Stimulated activated CD8-positive, alpha-beta memory T cell treated with anti-CD3 and anti-CD28 coated beads, Interleukin-12 subunit alpha, Interleukin-12 subunit beta, amount 100 ng/mL, for 1 hour (primary cell): ENCODE data around the gene TP53TG3C.
"Not testable (repeated sequence)": the region's sequence is repeated elsewhere in the genome, so short reads cannot be mapped to it uniquely, and the experiment has no call there.

ENCODE experiments used
- DNase-seq: peaks from one replicate; pipeline ENCODE4 v3.0.0-alpha.2; 2020; ENCODE audit warnings: low read depth

The TP53TG3C gene

DNA sequence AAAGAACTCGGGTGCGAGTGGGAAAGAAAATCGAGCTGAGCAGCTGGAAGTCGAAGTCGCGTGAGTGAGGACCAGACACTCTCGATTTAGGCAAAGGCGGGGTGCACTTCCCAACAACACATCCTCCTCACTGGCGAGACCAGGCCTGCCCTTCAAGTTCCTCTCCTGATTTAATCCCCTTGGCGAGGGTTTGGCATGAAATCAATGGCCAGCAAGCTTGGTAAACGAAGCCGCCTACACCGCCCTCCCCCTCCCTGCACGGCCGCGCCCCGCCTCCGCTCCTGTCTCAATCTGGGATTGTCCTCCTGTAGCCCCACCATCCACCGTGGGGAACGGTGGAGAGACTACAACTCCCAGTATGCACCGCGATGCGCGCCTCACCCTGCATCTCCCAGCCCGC lies at the start of gene TP53TG3C:
TP53TG3C (plus strand) TSS at position 301 of the 400 bp plus-strand sequence; CDS start at position 369, 68 bp downstream.
- not testable (repeated sequence) for DNase-seq
